GM12864 (cell line): Measurements from ENCODE around the gene MAP2K6.

Experiments used
- DNase-seq: peaks from one replicate; pipeline ENCODE4 v3.0.0-alpha.2; 2011; ENCODE audit warnings: low read depth
- H3K4me3 ChIP-seq: 2 replicates; pipeline ENCODE4 v1.5.1; 2011; ENCODE audit warnings: mild to moderate bottlenecking, low read depth, low read length, control low read depth
- CTCF ChIP-seq: IDR thresholded peaks from 2 replicates; pipeline ENCODE4 v1.5.1; 2011; ENCODE audit warnings: low read depth, mild to moderate bottlenecking, moderate library complexity, low read length, control low read depth, inconsistent platforms; ENCODE audit errors: missing control alignments

Gene MAP2K6

DNA sequence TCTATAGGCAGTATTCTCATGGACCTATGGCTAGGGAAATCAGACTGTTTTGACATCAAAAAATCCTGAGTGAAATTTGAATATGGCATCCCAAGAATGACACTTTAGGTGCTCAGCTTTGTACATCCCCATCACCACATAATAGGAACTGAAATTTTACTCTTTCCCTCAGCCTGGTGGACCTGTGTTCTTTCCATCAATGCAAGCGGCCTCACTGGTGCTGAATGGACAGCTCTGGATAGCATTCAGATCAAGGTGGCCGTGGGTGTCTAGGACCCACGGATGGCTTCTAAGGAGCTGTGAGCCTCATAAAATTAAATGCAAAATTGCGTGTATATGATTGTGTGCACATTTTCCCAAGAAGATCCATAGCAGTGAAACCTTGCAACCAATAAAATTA is 152.6 kb downstream of the MAP2K6 start:
- DNase-seq: no peak
- no peak for TF ChIP-seq CTCF

DNA sequence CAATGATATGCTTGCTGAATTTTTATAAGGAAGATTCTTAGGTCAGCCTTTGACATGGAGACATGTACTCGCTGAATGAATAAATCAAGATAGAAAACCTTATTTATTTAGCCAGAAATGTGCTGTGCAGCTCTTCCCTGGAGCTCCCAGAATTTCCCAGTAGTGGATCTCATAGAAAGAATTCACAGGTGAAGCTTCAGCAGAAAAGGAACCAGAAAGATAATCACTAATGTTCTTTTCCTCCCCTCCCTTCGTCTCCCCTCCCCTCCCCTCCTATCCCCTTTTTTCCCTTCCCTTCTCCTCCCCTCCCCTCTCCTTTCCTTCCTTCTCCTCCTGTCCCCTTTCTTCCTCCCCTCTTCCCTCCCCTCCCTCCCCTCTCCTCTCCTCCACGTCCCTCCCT is 158.2 kb downstream of the MAP2K6 start:
- H3K4me3 ChIP-seq: no peak overlapping the region
- no peak for TF ChIP-seq CTCF

More for the DNA sequence above, 152.6 kb downstream of the MAP2K6 start:
- H3K4me3 ChIP-seq: no peak overlapping the region

GRCh38 chr17:69573396-69573795 is 158.9 kb downstream of the MAP2K6 start:
- DNase-seq: no peak
- TF ChIP-seq CTCF: no peak
- no peak overlapping the region for H3K4me3 ChIP-seq

More for the DNA sequence above, 158.2 kb downstream of the MAP2K6 start:
- DNase-seq: no peak

DNA sequence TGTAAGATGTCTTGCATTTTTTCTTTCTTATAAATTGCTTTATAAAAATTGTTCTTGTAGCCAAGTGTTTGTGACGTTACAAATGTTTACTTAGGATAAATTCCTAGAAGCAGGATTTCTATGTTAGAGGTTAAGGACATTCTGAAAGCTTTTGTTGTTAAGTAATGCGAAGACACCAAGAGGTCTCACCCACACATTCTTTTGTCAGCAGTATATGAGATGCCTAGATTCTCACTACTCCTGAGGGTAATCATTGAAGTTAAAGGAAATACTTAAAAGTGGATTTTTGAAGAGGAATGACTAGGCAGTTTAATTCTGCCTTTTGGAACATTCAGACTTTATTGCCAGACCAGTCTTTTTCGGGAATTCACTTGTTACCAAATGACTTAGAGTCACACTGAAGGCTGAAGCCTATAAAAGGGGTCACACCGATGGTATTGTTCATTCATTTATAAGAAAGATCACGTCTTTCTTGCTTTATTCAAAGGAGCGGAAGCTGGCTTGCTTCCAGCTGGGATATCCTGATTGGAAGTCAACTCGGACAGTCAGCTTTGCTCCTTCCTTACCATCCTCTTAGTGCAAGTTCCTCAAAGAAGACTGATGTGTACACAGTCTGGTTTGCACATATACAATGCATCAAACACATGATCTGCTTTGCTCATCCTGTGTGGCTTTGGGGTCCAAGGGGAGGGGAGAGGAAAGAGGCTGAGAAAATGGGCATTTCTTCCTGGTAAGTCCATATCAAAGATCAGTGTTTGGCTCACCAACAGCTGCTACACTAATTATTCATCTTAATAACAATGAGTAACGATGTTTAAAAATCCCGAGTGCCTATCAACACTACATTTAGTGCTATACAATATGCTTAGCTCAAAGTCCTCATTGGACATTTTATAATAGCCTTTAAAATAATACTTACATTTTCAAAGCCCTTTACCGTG is 160.0 kb downstream of the MAP2K6 start:
- no peak for DNase-seq
- TF ChIP-seq CTCF: no peak
- no peak overlapping the region for H3K4me3 ChIP-seq

- no peak overlapping the region for H3K4me3 ChIP-seq
- no peak for DNase-seq
- TF ChIP-seq CTCF: no peak
Measured at GRCh38 chr17:69575346-69575761, 160.9 kb downstream of the MAP2K6 start.

- no peak for TF ChIP-seq CTCF
- no peak overlapping the region for H3K4me3 ChIP-seq
- DNase-seq: no peak
Measured at GRCh38 chr17:69577098-69577497, 162.6 kb downstream of the MAP2K6 start.
